NT2/D1 (cell line): ENCODE measurements around the gene MYO1A.

Source experiments
- YY1 ChIP-seq: IDR thresholded peaks from 2 replicates; pipeline ENCODE4 v1.6.1; 2011; ENCODE audit not compliant: insufficient read length, insufficient read depth
- ZNF274 ChIP-seq: IDR thresholded peaks from 2 replicates; pipeline ENCODE4 v1.6.1; 2011; ENCODE audit warnings: mild to moderate bottlenecking, low read depth, low read length

- no peak for TF ChIP-seq YY1
- no peak for TF ChIP-seq ZNF274
Measured at GRCh38 chr12:57087691-57088353, 37.9 kb upstream of the MYO1A start.
